NCI-H774 (cell line): ENCODE measurements around the gene TLCD3B.

Experiments
- DNase-seq: peaks from one replicate; lab custom pipeline; 2025; lab: John Stamatoyannopoulos, UW

The TLCD3B gene

DNA sequence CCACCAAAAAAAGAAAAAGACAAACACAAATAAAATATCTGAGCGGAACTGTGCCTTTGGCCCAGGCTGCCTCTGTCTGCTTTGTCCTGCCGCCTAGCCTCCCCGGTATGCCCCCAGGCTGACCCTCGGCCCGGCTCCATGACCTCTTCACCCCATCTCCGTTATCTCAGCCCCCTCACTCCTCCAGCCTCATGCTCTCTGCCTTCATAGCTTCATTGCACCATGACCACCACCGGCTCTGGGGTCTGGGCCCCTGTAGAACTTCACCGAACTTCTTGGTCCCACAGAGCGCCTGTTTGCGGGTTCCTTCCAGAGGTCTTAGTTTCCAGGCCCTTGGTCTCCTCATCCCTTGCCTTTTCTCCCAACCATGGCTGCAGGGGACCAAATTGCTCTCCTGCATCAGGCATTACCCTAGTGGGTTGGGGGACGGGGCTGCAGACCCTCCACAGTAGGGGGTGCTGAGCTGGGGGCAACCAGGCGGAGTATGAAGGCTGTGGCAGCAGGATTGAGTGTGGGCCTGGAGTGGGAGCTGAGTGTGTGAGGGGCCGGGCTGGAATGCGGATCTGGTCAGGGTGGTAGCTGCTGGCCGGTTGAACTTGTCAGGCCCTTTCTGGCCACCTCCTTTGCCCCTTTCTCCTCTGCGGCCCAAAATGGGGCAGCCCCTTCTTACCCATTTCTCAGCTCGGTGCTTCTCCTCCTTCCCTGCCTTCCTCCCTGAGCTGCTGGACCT, 42.6 kb downstream of the TLCD3B start:
- no peak for DNase-seq

DNA sequence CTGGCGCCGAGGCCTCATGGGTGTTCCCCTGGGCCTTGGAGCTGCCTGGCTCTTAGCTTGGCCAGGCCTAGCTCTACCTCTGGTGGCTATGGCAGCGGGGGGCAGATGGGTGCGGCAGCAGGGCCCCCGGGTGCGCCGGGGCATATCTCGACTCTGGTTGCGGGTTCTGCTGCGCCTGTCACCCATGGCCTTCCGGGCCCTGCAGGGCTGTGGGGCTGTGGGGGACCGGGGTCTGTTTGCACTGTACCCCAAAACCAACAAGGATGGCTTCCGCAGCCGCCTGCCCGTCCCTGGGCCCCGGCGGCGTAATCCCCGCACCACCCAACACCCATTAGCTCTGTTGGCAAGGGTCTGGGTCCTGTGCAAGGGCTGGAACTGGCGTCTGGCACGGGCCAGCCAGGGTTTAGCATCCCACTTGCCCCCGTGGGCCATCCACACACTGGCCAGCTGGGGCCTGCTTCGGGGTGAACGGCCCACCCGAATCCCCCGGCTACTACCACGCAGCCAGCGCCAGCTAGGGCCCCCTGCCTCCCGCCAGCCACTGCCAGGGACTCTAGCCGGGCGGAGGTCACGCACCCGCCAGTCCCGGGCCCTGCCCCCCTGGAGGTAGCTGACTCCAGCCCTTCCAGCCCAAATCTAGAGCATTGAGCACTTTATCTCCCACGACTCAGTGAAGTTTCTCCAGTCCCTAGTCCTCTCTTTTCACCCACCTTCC, 43.5 kb downstream of the TLCD3B start:
- no peak for DNase-seq

DNA sequence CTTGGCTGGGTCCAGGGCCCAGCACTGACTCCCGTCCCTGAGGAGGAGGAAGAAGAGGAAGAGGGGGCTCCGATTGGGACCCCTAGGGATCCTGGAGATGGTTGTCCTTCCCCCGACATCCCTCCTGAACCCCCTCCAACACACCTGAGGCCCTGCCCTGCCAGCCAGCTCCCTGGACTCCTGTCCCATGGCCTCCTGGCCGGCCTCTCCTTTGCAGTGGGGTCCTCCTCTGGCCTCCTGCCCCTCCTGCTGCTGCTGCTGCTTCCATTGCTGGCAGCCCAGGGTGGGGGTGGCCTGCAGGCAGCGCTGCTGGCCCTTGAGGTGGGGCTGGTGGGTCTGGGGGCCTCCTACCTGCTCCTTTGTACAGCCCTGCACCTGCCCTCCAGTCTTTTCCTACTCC, 44.1 kb downstream of the TLCD3B start:
- DNase-seq: no peak

DNA sequence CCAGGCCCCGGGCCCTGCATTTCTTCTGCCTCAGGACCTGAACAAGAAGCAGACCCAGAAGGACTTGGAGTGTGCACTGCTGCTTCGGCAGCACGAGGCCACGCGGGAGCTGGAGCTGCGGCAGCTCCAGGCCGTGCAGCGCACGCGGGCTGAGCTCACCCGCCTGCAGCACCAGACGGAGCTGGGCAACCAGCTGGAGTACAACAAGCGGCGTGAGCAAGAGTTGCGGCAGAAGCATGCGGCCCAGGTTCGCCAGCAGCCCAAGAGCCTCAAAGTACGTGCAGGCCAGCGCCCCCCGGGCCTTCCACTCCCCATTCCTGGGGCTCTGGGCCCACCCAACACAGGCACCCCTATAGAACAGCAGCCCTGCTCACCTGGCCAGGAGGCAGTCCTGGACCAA, 44.8 kb downstream of the TLCD3B start:
- no peak for DNase-seq

GRCh38 chr16:29985271-29985811, 45.7 kb downstream of the TLCD3B start:
- DNase-seq: no peak

DNA sequence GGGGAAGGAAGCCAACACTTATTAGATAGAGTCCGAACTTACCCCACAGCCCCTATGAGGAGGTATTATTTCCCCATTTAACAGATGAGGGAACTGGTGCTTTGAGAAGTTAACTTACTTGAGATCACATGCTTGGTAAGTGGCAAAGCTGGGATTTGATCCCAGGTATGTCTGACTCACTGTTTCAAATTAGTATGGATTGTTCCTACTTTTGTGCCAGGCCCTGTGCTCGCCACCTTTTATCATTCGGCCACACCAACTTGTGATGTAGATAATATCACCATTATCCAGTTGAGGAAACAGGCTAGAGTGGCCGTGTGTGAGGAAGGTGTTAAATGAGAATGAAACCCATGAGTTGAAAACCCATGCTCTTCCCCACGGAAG, 46.3 kb downstream of the TLCD3B start:
- DNase-seq: no peak

DNA sequence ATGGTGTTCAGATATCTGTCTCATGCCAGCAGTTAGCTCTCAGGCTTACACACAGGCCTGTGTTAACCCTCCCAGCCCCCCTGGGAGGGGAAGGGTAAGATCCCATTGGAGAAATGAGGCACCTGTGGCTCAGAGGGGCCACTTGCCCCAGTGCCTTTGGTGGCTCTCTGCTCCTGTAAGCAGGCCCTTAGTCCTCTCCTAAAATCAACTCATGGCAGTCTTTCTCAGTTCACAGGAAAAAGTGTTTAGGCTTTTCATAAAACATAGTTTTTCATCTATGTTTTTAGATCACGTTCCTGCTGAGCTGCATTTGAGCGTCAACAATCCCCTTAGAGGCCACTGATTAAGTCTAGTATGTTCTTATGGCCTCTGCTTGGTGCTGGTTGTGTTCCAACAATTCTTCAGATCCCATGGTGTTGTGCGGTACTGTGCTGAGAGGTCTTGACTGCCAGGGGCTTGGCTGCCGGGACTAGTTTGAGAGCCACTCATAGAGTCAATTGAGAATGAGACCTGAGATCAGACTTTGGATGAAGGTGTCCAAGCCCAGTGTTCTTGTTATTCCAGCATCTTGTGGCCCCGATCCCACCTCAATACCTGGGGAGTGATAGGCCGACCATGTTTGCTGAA, 46.8 kb downstream of the TLCD3B start:
- no peak for DNase-seq

DNA sequence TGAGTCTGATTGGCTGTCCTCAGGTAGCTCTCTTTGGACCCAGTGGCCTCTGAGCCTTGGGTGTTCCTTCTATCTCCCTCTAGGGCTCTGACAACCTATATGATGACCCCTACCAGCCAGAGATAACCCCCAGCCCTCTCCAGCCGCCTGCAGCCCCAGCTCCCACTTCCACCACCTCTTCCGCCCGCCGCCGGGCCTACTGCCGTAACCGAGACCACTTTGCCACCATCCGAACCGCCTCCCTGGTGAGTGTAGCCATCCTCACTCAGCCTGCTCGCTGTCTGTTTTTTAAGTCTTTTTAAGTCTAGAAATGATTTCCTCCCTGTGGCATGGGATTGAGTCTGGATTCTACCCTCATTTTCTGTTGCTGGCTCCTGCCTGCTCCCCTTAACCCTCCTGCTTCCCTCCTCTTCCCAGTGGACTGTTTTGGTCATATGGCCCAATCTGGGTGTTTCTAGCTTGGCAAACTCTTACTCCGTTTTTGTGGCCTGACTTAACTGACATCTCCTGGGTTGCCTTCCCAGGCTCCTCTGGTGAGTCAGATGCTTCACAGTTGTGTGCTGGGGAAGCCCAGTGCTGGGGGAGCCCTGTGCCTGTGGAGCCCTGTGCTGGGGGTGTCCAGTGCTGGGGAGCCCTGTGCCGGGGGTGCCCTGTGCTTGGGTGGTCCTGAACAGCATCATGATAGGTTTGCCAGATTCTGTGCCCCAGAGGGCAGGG, 47.5 kb downstream of the TLCD3B start:
- no peak for DNase-seq

GRCh38 chr16:29982560-29983419, 48.3 kb downstream of the TLCD3B start:
- no peak for DNase-seq

DNA sequence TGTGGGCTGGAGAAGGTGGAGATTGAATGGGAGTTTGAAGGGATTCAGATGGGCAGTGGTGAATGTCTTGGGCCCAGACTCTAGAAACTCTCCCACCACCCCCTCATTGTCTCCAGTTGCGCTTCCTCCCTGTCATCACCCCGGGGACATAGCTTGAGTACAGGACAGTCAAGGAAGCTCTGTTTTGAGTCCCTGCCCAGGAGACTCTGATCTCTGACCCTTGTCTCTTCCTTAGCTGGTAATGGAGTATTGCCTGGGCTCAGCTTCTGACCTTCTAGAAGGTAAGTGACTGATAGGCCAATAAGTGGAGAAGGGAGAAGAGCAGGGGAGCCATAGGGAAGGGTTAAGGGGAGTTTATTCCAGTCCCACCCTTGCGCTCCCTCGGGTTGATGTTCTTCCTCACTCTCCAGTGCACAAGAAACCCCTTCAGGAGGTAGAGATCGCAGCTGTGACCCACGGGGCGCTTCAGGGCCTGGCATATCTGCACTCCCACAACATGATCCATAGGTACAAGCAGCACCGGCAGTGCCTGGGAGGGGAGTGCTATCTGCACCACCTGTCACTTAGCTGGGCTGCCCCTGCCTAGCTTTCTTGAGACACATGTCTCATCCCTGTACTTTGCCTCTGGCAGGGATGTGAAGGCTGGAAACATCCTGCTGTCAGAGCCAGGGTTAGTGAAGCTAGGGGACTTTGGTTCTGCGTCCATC, 52.4 kb downstream of the TLCD3B start:
- DNase-seq: no peak

GRCh38 chr16:29978081-29978480, 53.0 kb downstream of the TLCD3B start:
- no peak for DNase-seq

DNA sequence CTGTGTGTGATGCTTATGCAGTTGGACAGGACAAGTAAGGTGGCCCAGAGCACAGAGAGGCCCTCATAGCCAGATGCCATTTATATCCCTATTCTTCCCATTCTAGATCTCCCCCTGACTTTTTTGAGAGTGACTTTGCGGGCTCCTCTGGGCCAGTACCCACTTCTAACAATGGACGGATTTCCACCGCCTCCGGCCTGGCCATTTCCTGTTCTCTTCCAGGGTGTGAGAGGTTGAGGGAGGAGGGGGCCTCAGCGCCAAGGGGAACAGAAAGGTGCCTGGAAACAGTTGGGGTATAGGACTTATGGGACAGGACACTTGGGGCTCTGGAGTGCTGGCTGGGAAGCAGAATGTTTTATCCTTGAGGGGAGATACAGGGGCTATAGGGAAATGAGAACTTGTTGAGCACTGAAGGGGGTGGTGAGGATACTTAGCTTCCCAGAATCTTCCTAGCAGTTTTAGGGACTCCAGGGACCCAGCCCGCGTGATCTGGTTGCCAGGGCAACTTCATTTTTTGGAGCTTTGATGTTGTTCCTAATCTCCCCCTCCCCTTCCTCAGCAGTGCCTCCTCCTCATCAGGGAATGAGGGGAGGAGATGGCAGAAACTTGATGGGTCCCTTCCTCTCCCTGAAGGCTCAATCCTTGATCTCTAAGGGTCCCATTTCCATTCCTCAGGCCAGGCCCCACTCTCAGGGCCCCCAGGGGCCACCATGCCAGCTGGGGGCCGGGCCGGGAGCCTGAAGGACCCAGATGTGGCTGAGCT, 53.8 kb downstream of the TLCD3B start:
- no peak for DNase-seq

- no peak for DNase-seq
Measured at GRCh38 chr16:29975811-29976511, 55.1 kb downstream of the TLCD3B start.

DNA sequence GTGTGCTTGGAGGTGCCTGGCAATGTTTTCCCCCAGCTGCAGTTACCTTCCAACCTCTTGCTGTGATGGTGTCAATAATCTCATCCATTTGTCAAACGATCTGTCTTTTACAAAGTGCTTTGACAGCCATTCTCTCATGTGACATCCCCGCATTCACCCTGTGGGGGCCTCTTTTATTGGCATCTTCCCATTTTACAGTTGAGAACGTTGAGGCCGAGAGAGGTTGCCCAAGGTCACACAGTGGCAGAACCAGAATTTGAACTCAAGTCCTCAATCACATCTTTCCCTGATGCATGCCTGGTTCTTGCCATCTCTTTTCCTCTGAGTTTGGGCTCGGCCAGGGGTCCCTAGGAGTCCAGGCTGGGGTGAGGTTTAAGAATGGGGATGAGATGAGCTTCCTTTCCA, 55.9 kb downstream of the TLCD3B start:
- DNase-seq: no peak
